ENCODE measurements around the gene EFNB3.

The EFNB3 gene

DNA sequence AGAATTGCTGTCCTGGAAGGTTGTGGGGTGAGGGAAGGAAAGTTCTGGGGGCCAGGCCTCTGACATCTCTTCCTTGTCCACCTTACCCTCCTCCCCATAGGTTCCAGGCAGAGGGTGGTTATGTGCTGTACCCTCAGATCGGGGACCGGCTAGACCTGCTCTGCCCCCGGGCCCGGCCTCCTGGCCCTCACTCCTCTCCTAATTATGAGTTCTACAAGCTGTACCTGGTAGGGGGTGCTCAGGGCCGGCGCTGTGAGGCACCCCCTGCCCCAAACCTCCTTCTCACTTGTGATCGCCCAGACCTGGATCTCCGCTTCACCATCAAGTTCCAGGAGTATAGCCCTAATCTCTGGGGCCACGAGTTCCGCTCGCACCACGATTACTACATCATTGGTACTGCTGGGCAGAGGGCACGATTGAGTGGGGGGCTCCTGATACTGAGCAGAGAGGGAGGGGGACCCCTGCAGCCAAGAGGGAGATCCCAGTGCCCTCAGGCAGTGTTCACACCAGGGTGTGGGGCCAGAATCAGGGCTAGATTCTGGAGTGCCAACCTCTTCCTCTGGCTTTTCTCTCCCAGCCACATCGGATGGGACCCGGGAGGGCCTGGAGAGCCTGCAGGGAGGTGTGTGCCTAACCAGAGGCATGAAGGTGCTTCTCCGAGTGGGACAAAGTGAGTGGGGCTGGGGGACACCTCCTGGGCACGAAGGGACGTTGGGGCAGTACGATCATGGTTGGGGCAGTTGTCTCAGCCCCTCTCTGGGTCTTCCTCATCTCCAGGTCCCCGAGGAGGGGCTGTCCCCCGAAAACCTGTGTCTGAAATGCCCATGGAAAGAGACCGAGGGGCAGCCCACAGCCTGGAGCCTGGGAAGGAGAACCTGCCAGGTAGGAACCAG, 3.1 kb downstream of the EFNB3 start:
- Histone ChIP-seq H3K27me3 (ENCODE audit: control insufficient read depth, low read length) (peaks cover 45% of the 10 kb centered on the region), H3K9me2 (replicated peaks; ENCODE audit: control insufficient read depth, low read length) (no peaks in the 10 kb centered on the region), H4K20me1 (ENCODE audit: control insufficient read depth, insufficient read depth, low read depth, low read length) (0 out of 2 replicates have a peak, but pooled peaks cover 3% of the 10 kb centered on the region), H3K36me3 (ENCODE audit: control insufficient read depth, low read length) (peaks cover 1% of the 10 kb centered on the region; the same call in 1 of the 2 replicates), H3K9me3 (ENCODE audit: control insufficient read depth, insufficient read depth, low read length) (no peaks in the 10 kb centered on the region), H3K27ac (ENCODE audit: low read depth, low read length) (no peak overlapping the region), H3F3A (ENCODE audit: control insufficient read depth, insufficient read depth) (0 out of 2 replicates have a peak, but pooled peaks cover 2% of the 10 kb centered on the region), H3K4me2 (ENCODE audit: low read length) (no peak overlapping the region), H3K4me3 (ENCODE audit: low read length) (no peak overlapping the region), H3K79me2 (ENCODE audit: control insufficient read depth, low read length) (no peaks in the 10 kb centered on the region), H3K4me1 (ENCODE audit: control insufficient read depth, low read length) (peaks cover 37% of the 10 kb centered on the region)
- TF ChIP-seq EZH2phosphoT487 (IDR thresholded peaks at IDR 0.05; ENCODE audit: borderline replicate concordance, low read length) (no peak), CTCF (IDR thresholded peaks at IDR 0.05; ENCODE audit: low read depth, low read length, poor library complexity, severe bottlenecking) (no peak)

DNA sequence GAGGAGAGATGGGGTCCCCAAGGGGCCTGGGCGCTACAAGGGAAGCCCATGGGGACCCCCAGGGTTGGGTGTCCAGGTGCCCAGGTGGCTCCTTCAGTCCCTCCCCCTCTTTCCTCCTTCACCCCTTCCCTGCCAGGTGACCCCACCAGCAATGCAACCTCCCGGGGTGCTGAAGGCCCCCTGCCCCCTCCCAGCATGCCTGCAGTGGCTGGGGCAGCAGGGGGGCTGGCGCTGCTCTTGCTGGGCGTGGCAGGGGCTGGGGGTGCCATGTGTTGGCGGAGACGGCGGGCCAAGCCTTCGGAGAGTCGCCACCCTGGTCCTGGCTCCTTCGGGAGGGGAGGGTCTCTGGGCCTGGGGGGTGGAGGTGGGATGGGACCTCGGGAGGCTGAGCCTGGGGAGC, 4.0 kb downstream of the EFNB3 start:
- H3K9me2 ChIP-seq (replicated peaks; ENCODE audit: control insufficient read depth, low read length) = no peaks in the 10 kb centered on the region
- 0 out of 2 replicates have a peak, but pooled peaks cover 2% of the 10 kb centered on the region for H3F3A ChIP-seq (ENCODE audit: control insufficient read depth, insufficient read depth)
- H4K20me1 ChIP-seq (ENCODE audit: control insufficient read depth, insufficient read depth, low read depth, low read length) = 0 out of 2 replicates have a peak, but pooled peaks cover 3% of the 10 kb centered on the region
- H3K4me2 ChIP-seq (ENCODE audit: low read length) = no peak overlapping the region
- peaks cover 37% of the 10 kb centered on the region for H3K4me1 ChIP-seq (ENCODE audit: control insufficient read depth, low read length)
- no peaks in the 10 kb centered on the region for H3K79me2 ChIP-seq (ENCODE audit: control insufficient read depth, low read length)
- no peaks in the 10 kb centered on the region for H3K36me3 ChIP-seq (ENCODE audit: control insufficient read depth, low read length)
- H3K9me3 ChIP-seq (ENCODE audit: control insufficient read depth, insufficient read depth, low read length) = no peaks in the 10 kb centered on the region
- no peak for TF ChIP-seq EZH2phosphoT487 (IDR thresholded peaks at IDR 0.05; ENCODE audit: borderline replicate concordance, low read length)
- no peak for TF ChIP-seq CTCF (IDR thresholded peaks at IDR 0.05; ENCODE audit: low read depth, low read length, poor library complexity, severe bottlenecking)
- H3K4me3 ChIP-seq (ENCODE audit: low read length) = no peak overlapping the region
- H3K27me3 ChIP-seq (ENCODE audit: control insufficient read depth, low read length) = peaks cover 53% of the 10 kb centered on the region
- H3K27ac ChIP-seq (ENCODE audit: low read depth, low read length) = no peak overlapping the region

- H3K9me2 ChIP-seq (replicated peaks; ENCODE audit: control insufficient read depth, low read length) = no peaks in the 10 kb centered on the region
- H3K4me2 ChIP-seq (ENCODE audit: low read length) = peak overlapping the region; percentile 42
- peaks cover 53% of the 10 kb centered on the region for H3K27me3 ChIP-seq (ENCODE audit: control insufficient read depth, low read length)
- no peaks in the 10 kb centered on the region for H3K9me3 ChIP-seq (ENCODE audit: control insufficient read depth, insufficient read depth, low read length)
- no peak for TF ChIP-seq EZH2phosphoT487 (IDR thresholded peaks at IDR 0.05; ENCODE audit: borderline replicate concordance, low read length)
- no peak for TF ChIP-seq CTCF (IDR thresholded peaks at IDR 0.05; ENCODE audit: low read depth, low read length, poor library complexity, severe bottlenecking)
- no peak overlapping the region for H3K27ac ChIP-seq (ENCODE audit: low read depth, low read length)
- H3K36me3 ChIP-seq (ENCODE audit: control insufficient read depth, low read length) = no peaks in the 10 kb centered on the region
- no peaks in the 10 kb centered on the region for H4K20me1 ChIP-seq (ENCODE audit: control insufficient read depth, insufficient read depth, low read depth, low read length)
- 0 out of 2 replicates have a peak, but pooled peaks cover 2% of the 10 kb centered on the region for H3F3A ChIP-seq (ENCODE audit: control insufficient read depth, insufficient read depth)
- peaks cover 29% of the 10 kb centered on the region for H3K4me1 ChIP-seq (ENCODE audit: control insufficient read depth, low read length)
- no peaks in the 10 kb centered on the region for H3K79me2 ChIP-seq (ENCODE audit: control insufficient read depth, low read length)
- peak overlapping the region; percentile 27 for H3K4me3 ChIP-seq (ENCODE audit: low read length)
Observed at GRCh38 chr17:7710301-7710700, 5.3 kb downstream of the EFNB3 start.

All from DOHH2 (cell line).